GM21576 (cell line): Measurements from ENCODE around the gene MYD88.
A peak's percentile ranks its signal among the peaks of the same experiment; 100 is the strongest.

Source experiments
- ATAC-seq: cut with Tn5 transposase; IDR thresholded peaks from one replicate; pipeline ENCODE4 v1.9.1; 2021; ENCODE audit warnings: mild to moderate bottlenecking, moderate library complexity; ENCODE audit not compliant: unreplicated experiment

The MYD88 gene

DNA sequence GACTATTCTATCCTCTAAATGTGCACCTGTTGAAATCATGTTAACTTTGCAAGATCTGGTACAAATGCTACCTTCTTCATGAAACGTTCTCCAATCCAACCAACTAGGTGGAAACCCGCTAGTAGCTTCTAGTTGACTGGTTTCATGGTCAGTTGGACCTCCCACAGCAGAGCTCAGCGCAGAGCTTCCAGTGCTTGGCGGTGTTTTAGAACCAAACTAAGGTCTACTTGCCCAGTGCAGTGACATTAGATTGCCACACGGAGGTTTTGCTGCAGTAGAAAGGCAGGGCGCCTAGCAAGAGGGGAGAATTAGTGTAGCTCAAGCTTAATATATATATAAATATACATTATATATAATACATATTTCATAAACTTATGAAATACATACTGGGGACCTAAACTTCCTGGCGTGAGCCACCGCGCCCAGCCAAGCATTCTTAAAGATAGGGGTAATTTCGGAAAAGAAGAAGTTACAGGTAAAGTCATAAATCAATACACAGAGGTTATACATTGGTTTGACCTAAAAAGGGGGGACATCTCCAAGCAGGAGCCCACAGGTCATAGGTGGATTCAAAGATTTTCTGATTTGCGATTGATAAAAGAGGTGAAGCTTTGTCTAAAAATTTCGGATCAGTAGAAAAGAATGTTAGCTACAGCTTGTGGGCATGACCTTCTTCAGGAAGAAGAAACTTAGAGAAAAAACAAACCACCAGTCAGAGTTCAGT, 24.8 kb downstream of the MYD88 start:
- no peak for ATAC-seq

DNA sequence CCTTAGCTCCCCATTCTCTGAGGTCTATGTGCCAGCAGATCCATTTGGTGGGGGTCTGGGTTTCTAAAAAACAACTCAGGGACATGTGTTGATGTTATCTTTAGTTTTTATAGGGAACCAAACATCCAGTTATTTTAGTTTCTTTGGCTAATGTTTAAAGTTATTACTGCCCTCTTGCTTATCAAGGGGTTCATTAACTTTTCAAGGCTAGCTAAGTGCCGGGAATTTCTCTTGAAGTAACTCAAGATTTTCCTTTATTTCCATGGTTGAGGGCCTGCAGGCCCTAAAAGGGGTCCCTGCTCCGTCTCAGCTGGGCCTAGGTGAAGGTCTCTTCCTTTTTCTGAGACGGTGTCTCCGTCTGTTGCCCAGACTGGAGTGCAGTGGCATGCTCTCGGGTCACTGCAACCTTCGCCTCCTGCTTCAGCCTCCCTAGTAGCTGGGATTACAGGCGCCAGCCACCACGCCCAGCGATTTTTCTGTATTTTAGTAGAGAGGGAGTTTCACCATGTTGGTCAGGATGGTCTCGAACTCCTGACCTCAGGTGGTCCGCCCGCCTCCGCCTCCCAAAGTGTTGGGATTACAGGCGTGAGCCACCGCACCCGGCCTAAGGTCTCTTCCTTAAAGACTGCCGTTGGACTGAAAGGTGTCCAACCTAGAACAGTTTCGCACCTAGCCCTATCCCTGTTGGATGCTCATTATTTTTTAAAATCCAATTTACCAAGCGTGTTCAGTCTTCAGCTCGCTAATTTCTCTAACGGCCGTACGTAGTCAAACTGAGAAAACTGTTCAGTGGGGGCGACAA, 25.6 kb downstream of the MYD88 start:
- ATAC-seq = no peak

DNA sequence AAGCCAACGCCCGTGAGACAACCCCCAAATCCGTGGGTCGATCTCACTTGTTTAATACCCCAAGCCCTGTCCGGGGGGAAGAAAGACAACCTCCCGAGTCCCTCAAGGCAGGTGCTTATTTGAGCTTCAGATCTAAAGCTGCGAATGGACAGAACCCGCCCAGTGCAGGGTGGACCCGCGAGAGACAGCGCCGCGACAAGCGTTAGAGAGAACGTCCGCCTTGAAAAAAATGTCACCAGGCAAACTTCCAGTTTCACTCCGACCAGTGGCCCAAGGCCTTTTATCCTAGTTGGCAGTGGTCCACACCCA, 26.1 kb downstream of the MYD88 start:
- peak; percentile 13 for ATAC-seq

DNA sequence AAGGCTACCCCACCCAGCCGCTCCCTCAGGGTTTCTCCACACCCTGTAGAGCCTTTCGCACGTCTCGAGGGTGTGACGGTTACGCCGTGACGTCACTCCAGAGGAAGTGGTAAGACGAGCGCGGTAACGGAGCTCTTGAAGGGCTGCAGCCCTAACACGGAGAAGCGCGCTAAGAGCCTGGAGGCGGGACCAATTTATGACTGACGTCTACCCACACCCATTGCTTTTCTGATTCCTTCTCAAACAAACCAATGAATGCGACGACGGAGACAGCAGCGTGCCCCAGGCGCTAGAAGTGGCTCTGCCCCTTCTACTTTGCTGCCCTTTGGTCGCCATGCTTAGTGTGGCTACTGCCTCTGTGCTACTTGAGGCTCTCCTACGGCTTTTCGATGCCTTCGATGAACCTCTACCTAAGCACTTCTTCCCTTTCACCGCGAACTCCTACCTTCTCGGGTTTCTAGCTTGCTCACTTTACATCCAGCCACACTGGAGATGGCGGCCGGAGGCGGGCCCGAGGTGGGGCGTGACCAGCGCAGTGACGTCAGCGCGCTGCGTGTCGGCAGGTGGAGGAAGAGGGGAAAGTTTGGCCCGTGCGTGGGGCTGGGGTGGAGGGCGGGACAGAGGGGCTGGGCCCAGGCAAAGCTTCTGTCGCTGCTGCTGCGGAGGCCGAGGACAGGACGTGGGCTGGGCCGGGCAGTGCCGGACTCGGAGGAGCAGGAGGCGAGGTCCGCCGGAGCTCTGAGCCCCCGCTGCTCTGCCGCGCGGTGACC, 26.7 kb downstream of the MYD88 start, which contains the start of gene OXSR1:
Gene OXSR1 (plus strand): TSS at position 586 of the 770 bp plus-strand sequence. CDS start 340 bp downstream, outside the sequence.
- ATAC-seq = peak; percentile 91

DNA sequence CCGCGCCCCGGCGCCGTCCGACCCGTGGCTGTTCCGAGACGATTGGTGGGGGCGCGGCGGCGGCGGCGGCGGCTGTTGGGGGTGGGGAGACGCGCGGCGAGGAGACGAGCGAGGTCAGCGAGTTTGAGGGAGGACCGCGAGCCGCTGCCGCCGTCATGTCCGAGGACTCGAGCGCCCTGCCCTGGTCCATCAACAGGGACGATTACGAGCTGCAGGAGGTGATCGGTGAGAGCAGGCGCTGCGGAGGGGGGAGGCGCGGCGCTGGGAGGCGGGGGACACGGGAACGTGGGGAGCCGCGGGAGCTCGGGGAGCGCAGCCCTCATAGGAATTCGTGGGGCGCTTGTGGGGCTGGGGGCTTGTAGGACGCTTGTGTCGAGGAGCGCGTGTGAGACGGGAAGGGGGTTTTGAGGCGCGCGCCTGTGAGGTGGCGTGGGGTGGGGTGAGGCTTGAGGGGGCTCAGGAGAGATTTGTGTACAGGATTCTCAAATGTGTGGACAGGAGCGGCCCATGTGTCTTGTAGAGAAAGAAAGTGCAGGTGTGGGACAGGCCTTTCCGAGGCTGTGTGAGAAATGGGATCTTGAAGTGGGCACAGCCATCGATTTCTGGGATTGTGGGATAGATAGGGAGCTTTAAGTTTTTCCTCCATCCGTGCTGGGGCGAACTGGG, 27.4 kb downstream of the MYD88 start:
- ATAC-seq = no peak

DNA sequence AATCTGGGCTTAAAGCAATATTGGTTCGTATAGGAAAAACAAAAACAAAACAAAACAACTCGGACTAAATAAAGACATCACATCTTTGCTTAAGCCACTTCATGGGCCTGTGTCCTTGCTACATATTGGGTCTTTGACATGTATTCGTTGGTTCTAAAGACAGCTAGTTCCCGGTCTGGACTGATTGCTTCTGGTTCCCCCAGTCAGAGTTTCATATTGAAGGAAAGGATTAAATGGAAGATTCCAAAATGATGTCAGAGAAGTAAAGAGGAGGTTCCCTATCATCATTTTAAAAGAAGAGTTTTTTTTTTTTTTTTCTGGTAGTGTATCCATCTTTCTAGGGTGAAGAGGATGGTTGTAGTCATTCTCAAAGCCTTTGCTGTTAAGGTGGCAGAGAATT, 29.1 kb downstream of the MYD88 start:
- ATAC-seq = no peak

DNA sequence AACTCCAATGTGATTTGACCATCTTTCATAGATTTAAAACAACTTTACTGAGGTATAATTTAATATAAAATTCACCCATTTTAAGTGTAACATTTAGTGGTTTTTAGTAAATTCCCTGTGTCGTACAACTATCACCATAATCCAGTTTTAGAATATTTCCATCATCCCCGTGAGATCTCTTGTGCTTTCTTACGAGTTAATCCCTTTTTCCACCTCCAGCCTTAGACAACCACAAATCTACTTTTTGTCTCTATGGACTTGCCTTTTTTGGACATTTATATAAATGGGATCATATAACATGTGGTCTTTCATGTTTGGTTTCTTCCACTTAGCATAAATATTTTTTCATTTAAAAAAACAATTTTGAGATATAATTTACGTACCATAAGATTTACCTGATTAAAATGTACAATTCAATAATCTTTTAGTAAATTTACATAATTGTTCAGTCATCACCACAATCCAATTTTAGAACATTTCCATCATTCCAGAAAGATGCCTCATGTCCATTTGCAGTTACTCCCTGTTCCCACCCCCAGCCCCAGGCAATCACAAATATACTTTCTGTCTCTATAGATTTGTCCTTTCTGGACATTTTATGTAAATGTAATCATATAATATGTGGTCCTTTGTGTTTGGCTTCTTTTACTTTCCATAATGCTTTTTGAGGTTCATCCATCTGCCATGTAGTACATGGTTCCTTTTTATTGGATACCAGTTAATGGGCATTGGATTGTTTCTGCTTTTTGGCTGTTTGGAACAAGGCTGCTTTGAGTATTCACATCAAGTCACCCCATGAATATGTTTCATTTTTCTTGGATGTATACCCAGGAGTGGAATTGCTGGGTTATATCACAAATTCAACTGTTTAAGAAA, 29.9 kb downstream of the MYD88 start:
- no peak for ATAC-seq

DNA sequence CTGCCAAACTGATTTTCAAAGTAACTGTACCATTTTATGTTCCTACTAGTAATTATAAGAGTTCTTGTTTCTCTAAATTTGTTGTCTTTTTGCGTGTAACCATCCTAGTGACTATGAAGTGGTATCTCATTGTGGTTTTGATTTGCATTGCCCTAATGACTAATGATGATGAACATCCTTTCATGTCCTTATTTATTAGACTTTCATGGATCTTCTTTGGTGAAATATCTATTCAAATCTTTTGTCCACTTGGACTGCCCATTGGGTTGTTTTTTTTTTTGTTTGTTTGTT, 30.5 kb downstream of the MYD88 start:
- no peak for ATAC-seq

DNA sequence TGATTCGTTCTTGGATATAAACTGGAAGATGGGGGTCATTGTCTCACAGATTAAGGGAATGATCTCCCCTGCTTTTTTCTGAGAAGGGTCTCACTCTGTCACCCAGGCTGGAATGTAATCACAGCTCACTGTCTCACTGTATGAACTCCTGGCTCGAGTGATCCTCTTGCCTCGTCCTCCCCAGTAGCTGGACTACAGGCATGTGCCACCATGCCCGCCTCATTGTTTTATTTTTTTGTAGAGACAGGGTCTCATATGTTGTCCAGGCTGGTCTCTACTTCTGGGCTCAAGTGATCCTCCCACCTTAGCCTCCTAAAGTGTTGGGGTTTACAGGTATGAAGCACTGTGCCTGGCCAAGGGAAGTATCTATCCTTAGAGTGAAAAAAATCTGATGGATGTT, 32.3 kb downstream of the MYD88 start:
- no peak for ATAC-seq

DNA sequence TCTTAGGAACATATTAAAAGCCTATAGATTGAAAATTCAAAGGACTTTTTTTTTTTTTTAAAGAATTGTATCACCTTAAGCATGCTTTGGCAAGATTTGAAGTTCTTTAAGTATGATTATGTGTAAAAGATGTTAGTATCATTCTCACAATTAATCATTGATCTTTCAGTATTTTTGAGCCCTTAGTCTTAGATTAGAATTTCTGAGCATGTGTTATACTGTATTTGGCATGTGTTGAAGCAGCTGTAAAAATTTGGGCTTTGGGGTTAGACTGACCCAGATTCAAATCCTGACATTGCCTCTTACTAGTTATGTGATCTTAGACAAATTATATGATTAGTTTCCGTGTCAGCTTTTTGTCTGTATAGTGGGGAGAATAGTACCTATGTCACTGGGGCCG, 33.2 kb downstream of the MYD88 start:
- ATAC-seq = no peak

DNA sequence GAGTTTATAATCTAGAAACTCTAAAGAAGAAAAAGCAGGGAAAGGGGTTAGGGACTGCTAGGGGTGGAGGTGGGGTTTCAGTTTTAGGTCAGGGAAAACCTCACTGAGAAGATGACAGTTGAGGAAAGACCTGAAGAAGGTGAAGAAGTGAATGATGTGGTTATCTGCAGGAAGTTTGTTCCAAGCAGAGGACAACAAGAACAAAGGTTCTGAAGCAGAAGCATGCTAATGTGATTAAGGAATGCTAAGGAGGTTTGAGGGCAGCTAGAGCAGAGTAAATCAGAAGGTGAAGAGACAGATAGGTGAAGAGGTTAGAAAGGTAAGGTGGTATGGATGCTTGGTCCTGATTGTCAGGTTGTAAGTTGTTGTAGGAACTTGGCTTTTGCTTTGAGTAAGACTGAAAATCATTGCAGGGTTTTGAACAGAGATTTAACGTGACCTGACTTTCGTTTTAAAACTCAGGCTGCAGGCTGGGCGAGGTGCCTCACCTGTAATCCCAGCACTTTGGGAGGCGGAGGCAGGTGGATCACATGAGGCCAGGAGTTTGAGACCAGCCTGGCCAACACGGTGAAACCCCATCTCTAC, 35.5 kb downstream of the MYD88 start:
- ATAC-seq = no peak

DNA sequence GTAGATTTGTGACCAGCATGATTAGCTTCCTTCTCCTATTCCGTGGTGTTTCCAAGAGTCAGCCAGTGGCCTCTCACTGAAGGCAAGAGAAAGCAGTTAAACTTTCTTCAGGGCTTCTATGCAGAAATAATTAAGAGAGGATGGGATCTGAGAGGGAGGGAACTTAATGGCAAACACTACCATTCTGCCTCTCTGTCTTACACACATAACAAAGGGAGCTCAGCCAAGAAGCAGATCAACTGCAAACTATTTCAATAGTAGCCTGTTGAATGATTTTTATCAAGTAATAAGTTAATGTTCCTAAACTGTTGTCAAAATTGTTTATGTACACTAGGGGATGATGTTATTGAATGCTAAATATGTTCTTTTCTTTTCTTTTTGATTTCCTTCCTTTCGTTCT, 38.7 kb downstream of the MYD88 start:
- no peak for ATAC-seq

DNA sequence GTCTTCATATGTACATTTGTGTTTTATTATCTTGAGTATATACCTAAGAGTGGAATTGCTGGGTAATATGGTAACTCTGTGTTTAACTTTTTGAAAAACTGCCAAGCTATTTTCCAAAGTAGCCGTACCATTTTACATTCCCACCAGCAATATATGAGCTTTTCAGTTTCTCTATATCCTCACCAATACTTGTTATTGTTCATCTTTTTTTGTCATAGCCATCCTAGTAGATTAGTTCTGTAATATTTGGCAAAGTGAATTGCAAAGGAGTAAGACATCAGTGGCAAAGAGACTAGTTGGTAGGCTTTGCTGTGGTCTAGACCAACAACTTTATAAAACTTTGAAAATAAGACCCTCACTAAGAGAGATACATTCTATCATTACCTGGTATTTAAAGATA, 48.3 kb downstream of the MYD88 start:
- ATAC-seq = no peak

DNA sequence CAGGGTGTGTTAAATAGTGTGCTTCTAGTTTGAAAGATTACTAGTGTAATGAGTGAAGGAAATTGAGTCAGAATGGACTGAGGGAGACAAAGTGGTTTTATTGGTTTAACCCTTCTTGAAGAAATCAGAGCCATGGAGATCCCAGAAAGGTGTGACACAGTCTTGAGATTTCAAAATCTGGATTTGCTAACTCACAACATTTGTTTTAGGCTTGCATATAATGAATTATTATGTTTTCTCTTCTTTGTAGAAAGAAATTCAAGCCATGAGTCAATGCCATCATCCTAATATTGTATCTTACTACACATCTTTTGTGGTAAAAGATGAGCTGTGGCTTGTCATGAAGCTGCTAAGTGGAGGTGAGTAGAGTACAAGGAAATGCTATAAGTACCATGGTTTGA, 52.0 kb downstream of the MYD88 start:
- no peak for ATAC-seq
